ENCODE measurements around the gene RGS9BP. TPM values are rescaled to one million over a fixed set of nuclear protein-coding genes. Genes with fewer than 3 reads are reported as not detected.
"Not testable (repeated sequence)": the region's sequence is repeated elsewhere in the genome, so short reads cannot be mapped to it uniquely, and the experiment has no call there.

Gene RGS9BP
- total RNA-seq, 1 donor from 2014 or later: 0.29 TPM

- Mint-ChIP-seq H3K9me3 (peaks cover 17% of the 10 kb centered on the region), H3K36me3 (peaks cover 47% of the 10 kb centered on the region), H3K4me3 (no peak overlapping the region), H3K4me1 (no peaks in the 10 kb centered on the region), H3K27ac (no peak overlapping the region), H3K27me3 (ENCODE audit: low read depth) (no peaks in the 10 kb centered on the region)
- no peak for DNase-seq (ENCODE audit: low spot score in 2 of 2, unreplicated experiment in 2 of 2)
- TF ChIP-seq CTCF (IDR thresholded peaks at IDR 0.05; ENCODE audit: unreplicated experiment): no peak
Observed at GRCh38 chr19:32708457-32708856, 32.8 kb downstream of the RGS9BP start.

DNA sequence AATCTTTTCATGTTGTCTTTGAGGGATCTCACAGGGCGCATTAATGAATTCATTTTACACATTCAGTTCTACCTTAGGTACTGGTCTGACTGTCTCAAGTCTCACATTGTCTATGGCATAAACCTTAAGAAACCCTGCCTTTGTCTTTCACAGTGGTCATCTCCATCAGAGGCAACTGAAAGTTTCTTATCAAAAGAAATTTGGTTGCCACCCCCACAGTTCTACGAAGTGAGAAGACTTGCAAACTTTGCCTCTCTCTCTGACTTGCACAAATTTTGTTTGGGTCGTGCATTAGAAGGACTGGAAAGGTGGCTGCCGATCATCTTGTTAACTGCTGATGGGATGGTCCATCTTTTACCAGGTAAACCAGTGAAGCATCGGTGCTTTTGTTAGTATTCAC, 33.4 kb downstream of the RGS9BP start:
- H3K27ac Mint-ChIP-seq: no peak overlapping the region
- no peak for TF ChIP-seq CTCF (IDR thresholded peaks at IDR 0.05; ENCODE audit: unreplicated experiment)

GRCh38 chr19:32711747-32712146, 36.1 kb downstream of the RGS9BP start:
- Mint-ChIP-seq H3K27ac (no peak overlapping the region), H3K36me3 (peaks cover 38% of the 10 kb centered on the region), H3K4me3 (no peak overlapping the region), H3K4me1 (no peaks in the 10 kb centered on the region), H3K27me3 (ENCODE audit: low read depth) (no peaks in the 10 kb centered on the region), H3K9me3 (peaks cover 3% of the 10 kb centered on the region)
- no peak for TF ChIP-seq CTCF (IDR thresholded peaks at IDR 0.05; ENCODE audit: unreplicated experiment)
- DNase-seq (ENCODE audit: low spot score in 2 of 2, unreplicated experiment in 2 of 2): no peak

More for the DNA sequence above, 33.4 kb downstream of the RGS9BP start:
- peaks cover 14% of the 10 kb centered on the region for H3K9me3 Mint-ChIP-seq
- DNase-seq (ENCODE audit: low spot score in 2 of 2, unreplicated experiment in 2 of 2): no peak
- H3K27me3 Mint-ChIP-seq (ENCODE audit: low read depth): no peaks in the 10 kb centered on the region
- H3K4me3 Mint-ChIP-seq: no peak overlapping the region
- H3K36me3 Mint-ChIP-seq: peaks cover 46% of the 10 kb centered on the region
- no peaks in the 10 kb centered on the region for H3K4me1 Mint-ChIP-seq

DNA sequence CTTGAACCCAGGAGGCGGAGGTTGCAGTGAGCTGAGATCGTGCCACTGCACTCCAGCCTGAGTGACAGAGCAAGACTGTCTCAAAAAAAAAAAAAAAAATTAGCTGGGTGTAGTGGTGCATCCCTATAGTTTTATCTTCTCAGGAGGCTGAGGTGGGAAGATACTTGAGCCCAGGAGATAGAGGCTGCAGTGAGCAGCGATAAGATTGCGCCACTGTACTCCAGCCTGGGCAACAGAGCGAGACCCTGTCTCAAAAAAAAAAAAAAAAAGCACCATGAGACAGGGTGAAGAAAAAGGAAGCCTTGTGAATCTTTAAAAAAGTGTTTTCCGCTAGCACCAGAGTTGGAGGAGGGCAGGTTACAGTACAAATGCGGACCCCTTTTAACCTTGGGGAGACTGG, 40.6 kb downstream of the RGS9BP start:
- not testable (repeated sequence) for H3K27me3 Mint-ChIP-seq (ENCODE audit: low read depth); H3K27ac Mint-ChIP-seq; H3K9me3 Mint-ChIP-seq; DNase-seq (ENCODE audit: low spot score in 2 of 2, unreplicated experiment in 2 of 2); H3K4me1 Mint-ChIP-seq; H3K4me3 Mint-ChIP-seq
- peaks cover 29% of the 10 kb centered on the region for H3K36me3 Mint-ChIP-seq

DNA sequence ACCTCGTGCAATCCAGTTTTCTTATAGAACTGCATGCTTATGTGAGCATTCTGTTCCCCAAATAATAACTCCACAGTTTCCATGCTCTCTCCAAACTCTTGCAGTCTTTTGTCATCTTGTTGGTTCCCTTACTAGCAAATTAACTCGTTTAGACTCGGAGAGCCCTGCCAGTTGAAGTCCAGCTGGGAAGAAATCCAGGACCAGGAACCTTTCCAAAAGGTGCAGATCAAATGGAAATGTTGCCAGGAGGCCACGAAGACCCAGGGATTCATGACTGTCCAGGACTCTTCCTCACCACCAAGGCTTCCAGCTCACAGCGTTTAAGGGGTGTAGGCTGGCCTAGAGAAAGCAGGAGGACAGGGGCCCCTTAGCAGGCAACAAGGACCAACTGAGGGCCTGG, 41.8 kb downstream of the RGS9BP start:
- no peak for DNase-seq (ENCODE audit: low spot score in 2 of 2, unreplicated experiment in 2 of 2)
- Mint-ChIP-seq H3K36me3 (peaks cover 28% of the 10 kb centered on the region), H3K4me1 (peaks cover 4% of the 10 kb centered on the region), H3K27ac (no peak overlapping the region), H3K9me3 (no peaks in the 10 kb centered on the region), H3K27me3 (ENCODE audit: low read depth) (no peaks in the 10 kb centered on the region), H3K4me3 (no peak overlapping the region)
- no peak for TF ChIP-seq CTCF (IDR thresholded peaks at IDR 0.05; ENCODE audit: unreplicated experiment)

GRCh38 chr19:32718286-32718685, 42.6 kb downstream of the RGS9BP start:
- DNase-seq (ENCODE audit: low spot score in 2 of 2, unreplicated experiment in 2 of 2): no peak
- peaks cover 23% of the 10 kb centered on the region for H3K36me3 Mint-ChIP-seq
- H3K9me3 Mint-ChIP-seq: no peaks in the 10 kb centered on the region
- no peak for TF ChIP-seq CTCF (IDR thresholded peaks at IDR 0.05; ENCODE audit: unreplicated experiment)
- no peaks in the 10 kb centered on the region for H3K27me3 Mint-ChIP-seq (ENCODE audit: low read depth)
- no peak overlapping the region for H3K4me3 Mint-ChIP-seq
- H3K4me1 Mint-ChIP-seq: peaks cover 4% of the 10 kb centered on the region
- H3K27ac Mint-ChIP-seq: peak overlapping the region; percentile 26

All from mesothelial cell of epicardium (in vitro differentiated cells).